IPS DF 6.9 (cell line): Measurements from ENCODE around the gene EIF2D.
"Not testable (repeated sequence)": the region's sequence is repeated elsewhere in the genome, so short reads cannot be mapped to it uniquely, and the experiment has no call there.

ENCODE experiments used
- DNase-seq: peaks from one replicate; pipeline ENCODE4 v3.0.0-alpha.2; 2013; ENCODE audit warnings: low read depth, low spot score
- H3K27ac ChIP-seq: one replicate; pipeline ENCODE4 v1.5.1; 2013; ENCODE audit warnings: low read length, control low read depth
- H3K27me3 ChIP-seq: 2 replicates; pipeline ENCODE4 v1.6.1; 2013; ENCODE audit warnings: mild to moderate bottlenecking, low read length; ENCODE audit not compliant: control insufficient read depth, insufficient read depth
- H3K36me3 ChIP-seq: 2 replicates; pipeline ENCODE4 v1.6.1; 2013; ENCODE audit warnings: low read length; ENCODE audit not compliant: control insufficient read depth, insufficient read depth
- H3K4me1 ChIP-seq: 2 replicates; pipeline ENCODE4 v1.6.1; 2013; ENCODE audit warnings: low read length; ENCODE audit not compliant: control insufficient read depth, insufficient read depth
- H3K4me3 ChIP-seq: 2 replicates; pipeline ENCODE4 v1.5.1; 2013; ENCODE audit warnings: mild to moderate bottlenecking, low read length
- H3K9me3 ChIP-seq: 2 replicates; pipeline ENCODE4 v1.6.1; 2013; ENCODE audit warnings: low read length, inconsistent platforms; ENCODE audit not compliant: control insufficient read depth, insufficient read depth
- WGBS: extraction: QIAGEN DNeasy Blood & Tissue Kit; methylation state at CpG from one replicate; pipeline ENCODE4 v1.1.7; 2013; ENCODE audit warnings: mixed read lengths, missing lambda C conversion rate; ENCODE audit not compliant: insufficient read length, insufficient coverage; 5-methylcytosine and 5-hydroxymethylcytosine counted together

EIF2D gene

DNA sequence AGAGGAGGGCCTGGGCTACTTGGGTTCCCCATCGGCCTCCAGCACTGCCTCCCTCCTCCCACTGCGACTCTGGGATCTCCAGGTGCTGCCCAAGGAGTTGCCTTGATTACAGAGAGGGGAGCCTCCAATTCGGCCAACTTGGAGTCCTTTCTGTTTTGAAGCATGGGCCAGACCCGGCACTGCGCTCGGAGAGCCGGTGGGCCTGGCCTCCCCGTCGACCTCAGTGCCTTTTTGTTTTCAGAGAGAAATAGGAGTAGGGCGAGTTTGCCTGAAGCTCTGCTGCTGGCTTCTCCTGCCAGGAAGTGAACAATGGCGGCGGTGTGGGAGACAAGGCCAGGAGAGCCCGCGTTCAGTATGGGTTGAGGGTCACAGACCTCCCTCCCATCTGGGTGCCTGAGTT lies 24.4 kb downstream of the EIF2D start:
- Histone ChIP-seq H3K27ac (no peak overlapping the region), H3K36me3 (peaks cover 6% of the 10 kb centered on the region; the same call in 1 of the 2 replicates), H3K4me3 (no peak overlapping the region), H3K4me1 (peaks cover 1% of the 10 kb centered on the region; the same call in 1 of the 2 replicates), H3K27me3 (no peaks in the 10 kb centered on the region), H3K9me3 (no peaks in the 10 kb centered on the region)
- DNase-seq: no peak
- whole genome bisulfite sequencing: no CpG with 5 or more reads among the region's 14 CpGs

DNA sequence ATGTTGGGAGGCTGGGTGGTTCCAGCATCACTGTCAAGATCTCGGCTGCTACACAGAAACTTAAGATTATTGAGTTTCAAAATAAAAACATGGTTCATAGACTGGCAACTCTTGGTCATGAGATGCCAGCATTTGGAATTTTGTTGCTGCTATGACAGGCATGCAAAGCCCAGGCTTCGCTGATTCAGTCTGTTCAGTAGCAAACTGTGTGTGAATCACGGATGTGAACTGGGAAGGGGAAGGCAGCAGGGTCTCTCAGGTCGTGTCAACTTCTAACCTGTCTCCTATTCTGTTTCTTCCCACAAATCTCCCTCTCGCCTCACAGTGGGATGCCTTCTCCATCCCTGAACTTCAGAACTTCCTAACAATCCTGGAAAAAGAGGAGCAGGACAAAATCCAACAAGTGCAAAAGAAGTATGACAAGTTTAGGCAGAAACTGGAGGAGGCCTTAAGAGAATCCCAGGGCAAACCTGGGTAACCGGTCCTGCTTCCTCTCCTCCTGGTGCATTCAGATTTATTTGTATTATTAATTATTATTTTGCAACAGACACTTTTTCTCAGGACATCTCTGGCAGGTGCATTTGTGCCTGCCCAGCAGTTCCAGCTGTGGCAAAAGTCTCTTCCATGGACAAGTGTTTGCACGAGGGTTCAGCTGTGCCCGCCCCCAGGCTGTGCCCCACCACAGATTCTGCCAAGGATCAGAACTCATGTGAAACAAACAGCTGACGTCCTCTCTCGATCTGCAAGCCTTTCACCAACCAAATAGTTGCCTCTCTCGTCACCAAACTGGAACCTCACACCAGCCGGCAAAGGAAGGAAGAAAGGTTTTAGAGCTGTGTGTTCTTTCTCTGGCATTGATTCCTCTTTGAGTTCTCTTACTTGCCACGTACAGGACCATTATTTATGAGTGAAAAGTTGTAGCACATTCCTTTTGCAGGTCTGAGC lies 25.5 kb downstream of the EIF2D start:
- no peak overlapping the region for H3K27ac ChIP-seq
- DNase-seq: no peak
- H3K4me1 ChIP-seq: peaks cover 1% of the 10 kb centered on the region; the same call in 1 of the 2 replicates
- no peak overlapping the region for H3K4me3 ChIP-seq
- no peaks in the 10 kb centered on the region for H3K36me3 ChIP-seq
- no peaks in the 10 kb centered on the region for H3K9me3 ChIP-seq
- H3K27me3 ChIP-seq: no peaks in the 10 kb centered on the region
- no CpG with 5 or more reads among the region's 13 CpGs for WGBS

DNA sequence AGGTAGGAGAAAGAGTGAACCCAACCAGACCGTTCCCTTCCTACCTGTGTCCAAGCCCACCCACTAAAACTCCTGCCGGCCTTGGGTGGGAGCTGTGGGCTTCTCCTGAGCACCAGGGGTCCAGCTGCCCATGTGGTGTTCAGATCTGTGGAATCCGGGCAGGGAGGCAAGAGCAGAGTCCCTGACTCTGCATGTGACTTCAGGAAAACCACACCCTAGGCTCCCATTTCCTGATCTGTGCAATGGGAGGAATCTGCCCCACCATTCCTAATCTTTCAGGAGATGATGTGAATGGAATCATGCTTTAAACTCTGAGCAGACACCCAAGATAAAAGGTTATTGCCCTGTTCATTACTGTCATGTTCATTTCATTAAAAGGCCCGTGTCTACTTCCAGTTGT lies 27.6 kb downstream of the EIF2D start:
- Histone ChIP-seq H3K4me3 (no peak overlapping the region), H3K9me3 (no peaks in the 10 kb centered on the region), H3K36me3 (no peaks in the 10 kb centered on the region), H3K27ac (no peak overlapping the region), H3K27me3 (no peaks in the 10 kb centered on the region), H3K4me1 (peaks cover 1% of the 10 kb centered on the region; the same call in 1 of the 2 replicates)
- DNase-seq: no peak
- WGBS: no CpG with 5 or more reads among the region's 4 CpGs

DNA sequence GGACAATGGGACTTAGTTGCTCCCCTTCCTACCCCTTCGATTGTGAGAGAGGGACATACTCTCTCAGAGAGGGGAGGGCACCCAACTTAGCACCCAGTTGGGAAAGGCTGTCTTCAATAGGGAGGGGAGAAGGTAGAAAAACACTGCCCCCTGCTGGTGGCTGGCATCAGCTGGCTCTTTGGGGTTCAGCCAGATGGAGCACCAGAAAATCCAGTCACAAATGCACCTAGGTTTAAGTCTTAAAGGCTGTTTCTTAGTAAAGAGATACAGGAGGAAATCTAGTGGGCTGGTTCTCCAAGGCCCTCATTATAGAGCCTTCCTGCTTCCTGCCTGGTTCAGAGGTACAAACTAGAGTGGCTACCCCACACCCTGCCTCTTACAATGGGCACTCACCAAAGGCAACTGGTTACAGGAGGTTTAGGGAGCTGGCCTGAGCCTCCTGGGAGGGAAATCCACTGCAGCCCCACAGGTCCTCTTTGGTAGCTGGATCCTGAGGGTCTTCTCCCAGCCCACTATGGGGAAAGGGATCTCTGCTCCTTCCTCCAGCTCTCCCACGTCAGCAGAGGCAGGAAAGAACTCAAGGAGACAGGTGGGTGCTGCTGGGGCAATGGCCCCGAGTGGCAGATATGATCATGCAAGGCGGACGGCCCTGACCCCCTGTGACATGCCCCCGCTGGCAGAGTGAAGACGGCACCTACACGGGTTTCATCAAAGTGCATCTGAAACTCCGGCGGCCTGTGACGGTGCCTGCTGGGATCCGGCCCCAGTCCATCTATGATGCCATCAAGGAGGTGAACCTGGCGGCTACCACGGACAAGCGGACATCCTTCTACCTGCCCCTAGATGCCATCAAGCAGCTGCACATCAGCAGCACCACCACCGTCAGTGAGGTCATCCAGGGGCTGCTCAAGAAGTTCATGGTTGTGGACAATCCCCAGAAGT lies 28.3 kb downstream of the EIF2D start:
- Histone ChIP-seq H3K4me1 (peaks cover 1% of the 10 kb centered on the region; the same call in 1 of the 2 replicates), H3K27me3 (no peaks in the 10 kb centered on the region), H3K36me3 (no peaks in the 10 kb centered on the region), H3K27ac (no peak overlapping the region), H3K9me3 (no peaks in the 10 kb centered on the region), H3K4me3 (no peak overlapping the region)
- DNase-seq: peak; percentile 68
- no CpG with 5 or more reads among the region's 16 CpGs for WGBS

DNA sequence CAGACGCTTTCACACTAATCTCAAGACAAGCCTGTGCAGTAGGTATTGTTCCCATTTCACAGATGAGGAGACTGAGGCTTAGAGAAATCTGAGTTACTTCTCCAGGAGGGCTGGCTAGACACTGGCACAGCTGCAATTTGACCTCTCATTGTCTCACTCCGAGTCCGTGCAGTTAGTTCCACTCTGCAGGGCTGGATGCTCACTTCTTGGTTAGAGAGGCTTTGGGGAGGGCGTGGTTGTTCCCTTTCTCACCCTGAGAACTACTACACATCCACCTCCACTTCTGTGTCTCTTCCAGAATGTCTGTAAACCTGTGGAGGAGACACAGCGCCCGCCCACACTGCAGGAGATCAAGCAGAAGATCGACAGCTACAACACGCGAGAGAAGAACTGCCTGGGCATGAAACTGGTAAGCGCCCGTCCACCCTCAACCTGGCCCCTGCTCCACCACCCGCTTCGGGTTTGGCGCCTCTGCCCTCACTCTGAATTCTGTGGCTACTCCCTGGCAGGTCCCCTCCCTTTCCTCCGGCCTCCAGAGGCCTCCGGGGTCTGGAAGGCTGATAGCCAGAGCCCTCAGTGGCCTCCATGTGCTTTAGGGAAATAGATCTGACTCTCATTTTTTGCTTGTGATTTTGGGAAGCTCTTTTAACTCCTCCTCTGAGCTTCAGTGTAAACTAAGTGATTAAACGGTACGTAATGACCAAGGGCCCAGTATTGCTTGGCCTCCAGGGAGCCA lies 29.1 kb downstream of the EIF2D start:
- Histone ChIP-seq H3K4me1 (peaks cover 1% of the 10 kb centered on the region; the same call in 1 of the 2 replicates), H3K36me3 (no peaks in the 10 kb centered on the region)
- no CpG with 5 or more reads among the region's 18 CpGs for WGBS

DNA sequence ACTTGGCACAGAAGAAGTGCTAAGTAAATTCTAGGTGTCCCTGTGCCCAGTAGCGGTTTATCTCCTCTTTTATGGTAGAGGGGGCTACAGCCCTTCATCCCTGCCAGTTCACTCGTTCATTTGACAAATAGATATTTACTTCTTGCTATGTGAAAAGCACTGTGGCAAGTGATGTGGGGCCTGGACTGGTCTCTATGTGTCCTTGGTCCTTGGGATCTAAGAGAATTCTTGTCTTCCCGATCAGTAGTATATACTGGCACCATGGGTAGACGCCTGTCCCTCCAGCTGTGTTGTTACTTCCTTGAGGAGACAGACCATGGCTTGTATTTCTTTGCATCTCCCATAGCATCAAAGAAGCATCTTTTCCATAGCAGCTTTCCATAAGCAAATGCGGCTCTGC lies 29.7 kb downstream of the EIF2D start:
- no CpG with 5 or more reads among the region's 5 CpGs for WGBS
- Histone ChIP-seq H3K36me3 (no peaks in the 10 kb centered on the region), H3K27ac (no peak overlapping the region), H3K27me3 (no peaks in the 10 kb centered on the region), H3K4me1 (peaks cover 1% of the 10 kb centered on the region; the same call in 1 of the 2 replicates), H3K4me3 (no peak overlapping the region), H3K9me3 (no peaks in the 10 kb centered on the region)
- no peak for DNase-seq

More for the DNA sequence above, 29.1 kb downstream of the EIF2D start:
- Histone ChIP-seq H3K27ac (no peak overlapping the region), H3K4me3 (no peak overlapping the region), H3K27me3 (no peaks in the 10 kb centered on the region), H3K9me3 (no peaks in the 10 kb centered on the region)
- no peak for DNase-seq

DNA sequence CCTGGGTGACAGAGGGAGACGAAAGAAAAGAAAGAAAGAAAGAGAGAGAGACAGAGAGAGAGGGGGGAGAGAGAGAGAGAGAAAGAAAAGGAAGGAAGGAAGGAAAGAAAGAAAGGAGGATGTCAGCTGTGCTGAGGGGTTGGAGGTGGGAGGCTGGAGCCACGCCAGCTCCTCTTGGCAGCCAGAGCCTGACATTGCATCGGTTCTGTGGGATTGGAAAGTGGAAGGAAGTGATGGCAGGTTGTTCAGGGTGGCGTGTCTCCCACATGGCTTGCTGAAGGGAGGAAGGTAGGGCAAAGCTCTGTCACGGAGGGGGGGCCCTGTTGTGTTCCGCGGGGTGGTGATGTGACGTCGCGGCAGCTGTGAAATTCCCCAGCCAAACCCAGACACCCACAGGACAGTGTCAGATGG lies 30.7 kb downstream of the EIF2D start:
- Histone ChIP-seq H3K9me3 (no peaks in the 10 kb centered on the region), H3K4me1 (peaks cover 1% of the 10 kb centered on the region; the same call in 1 of the 2 replicates), H3K27me3 (no peaks in the 10 kb centered on the region), H3K27ac (no peak overlapping the region), H3K36me3 (no peaks in the 10 kb centered on the region), H3K4me3 (no peak overlapping the region)
- no CpG with 5 or more reads among the region's 10 CpGs for WGBS
- no peak for DNase-seq

DNA sequence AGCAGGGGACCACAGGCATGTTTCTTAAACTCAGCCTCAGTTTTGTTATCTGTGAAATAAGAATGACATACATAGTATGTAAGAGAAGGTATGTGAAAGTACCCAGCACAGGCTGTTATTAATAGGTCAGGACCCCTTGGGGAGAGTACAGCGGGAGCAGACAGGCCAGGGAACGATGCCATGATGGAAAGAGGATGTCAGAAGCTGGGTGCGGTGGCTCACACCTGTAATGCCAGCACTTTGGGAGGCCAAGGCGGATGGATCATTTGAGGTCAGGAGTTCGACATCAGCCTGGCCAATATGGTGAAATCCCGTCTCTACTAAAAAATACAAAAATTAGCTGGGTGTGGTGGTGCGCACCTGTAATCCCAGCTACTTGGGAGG lies 31.2 kb downstream of the EIF2D start:
- not testable (repeated sequence) for H3K36me3 ChIP-seq, H3K4me1 ChIP-seq, H3K9me3 ChIP-seq, H3K27ac ChIP-seq, H3K27me3 ChIP-seq, H3K4me3 ChIP-seq, DNase-seq
- WGBS: no CpG with 5 or more reads among the region's 7 CpGs

DNA sequence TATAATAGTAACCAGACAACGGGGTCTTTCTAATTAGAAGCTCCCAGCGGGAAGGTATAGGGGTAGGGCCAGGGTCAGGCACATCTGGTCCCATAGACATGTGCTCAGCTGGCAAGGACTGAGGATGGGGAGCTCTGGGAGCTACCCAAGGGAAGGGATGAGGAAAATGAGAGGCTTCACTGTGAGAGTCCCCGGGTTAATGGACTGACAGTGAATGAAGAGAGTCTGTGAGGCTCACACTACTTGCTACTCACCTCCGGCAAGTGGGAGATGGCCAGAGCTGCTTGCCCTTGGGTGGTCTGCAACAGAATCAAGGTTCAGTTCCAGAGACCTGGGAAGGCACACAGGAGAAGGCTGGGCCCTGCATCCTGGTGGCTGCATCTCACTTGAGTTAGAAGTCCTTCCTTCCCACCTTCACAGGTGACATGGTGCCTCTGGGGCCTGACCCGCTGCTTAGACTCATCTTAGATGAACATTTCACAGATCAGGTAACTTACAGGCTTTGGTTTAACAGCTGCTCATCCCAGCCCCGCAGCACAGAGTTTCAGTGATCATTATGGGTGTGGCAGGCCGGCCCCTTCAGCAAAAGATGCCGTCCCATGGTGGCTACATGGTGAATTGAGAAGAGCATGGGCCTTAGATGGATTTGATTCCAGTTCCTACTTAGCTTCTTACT lies 31.7 kb downstream of the EIF2D start:
- no peak overlapping the region for H3K27ac ChIP-seq
- WGBS: no CpG with 5 or more reads among the region's 8 CpGs
- H3K27me3 ChIP-seq: no peaks in the 10 kb centered on the region
- no peak for DNase-seq
- H3K36me3 ChIP-seq: no peaks in the 10 kb centered on the region
- H3K4me1 ChIP-seq: peaks cover 1% of the 10 kb centered on the region; the same call in 1 of the 2 replicates
- no peaks in the 10 kb centered on the region for H3K9me3 ChIP-seq
- no peak overlapping the region for H3K4me3 ChIP-seq
